NCI-H526 (cell line): ENCODE measurements around the gene GRIK1.

Experiments
- DNase-seq, 2 experiments: peaks; one replicate each; lab custom pipeline; 2025; lab: John Stamatoyannopoulos, UW

The GRIK1 gene

DNA sequence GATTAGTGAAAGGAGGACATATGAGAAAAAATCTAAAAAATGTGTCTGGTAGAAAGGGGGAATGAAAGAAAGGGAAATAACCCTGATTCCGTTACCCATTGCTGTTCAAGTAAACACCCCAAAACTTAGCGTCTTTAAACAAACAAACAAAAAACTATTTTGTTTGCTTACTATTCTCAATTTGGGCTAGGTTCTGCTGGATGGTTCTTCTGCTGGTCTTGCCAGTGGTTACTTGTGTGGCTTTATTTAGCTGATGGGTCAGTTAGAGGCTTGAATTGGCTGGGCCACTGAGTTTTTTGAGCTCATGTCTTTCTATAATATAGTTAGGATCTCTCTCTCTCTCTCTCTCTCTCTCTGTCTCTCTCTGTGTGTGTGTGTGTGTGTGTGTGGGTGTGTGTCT, 112.1 kb downstream of the GRIK1 start:
- no peak for DNase-seq

- DNase-seq, result no peak
These were observed 112.6 kb downstream of the GRIK1 start for GRCh38 chr21:29827236-29827635.

DNA sequence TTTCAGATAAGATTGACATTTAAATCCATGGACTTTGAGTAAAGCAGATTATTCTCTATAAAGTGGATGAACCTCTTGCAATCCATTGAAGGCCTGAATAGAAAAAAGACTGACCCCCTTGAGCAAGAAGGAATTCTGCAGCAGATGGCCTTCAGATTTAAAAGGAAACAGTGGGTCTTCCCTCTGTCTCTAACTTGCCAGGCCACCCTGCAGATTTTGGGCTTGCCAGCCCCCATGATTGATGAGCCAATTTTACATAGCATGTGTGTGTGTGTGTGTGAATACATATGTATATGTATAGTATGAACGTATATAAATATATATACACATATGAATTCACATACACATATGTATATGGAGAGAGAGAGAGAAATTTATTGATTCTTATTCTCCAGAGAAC, 113.4 kb downstream of the GRIK1 start:
- no peak for DNase-seq

- no peak for DNase-seq
These were observed 113.9 kb downstream of the GRIK1 start for GRCh38 chr21:29825936-29826335.

- no peak for DNase-seq
These were observed 114.5 kb downstream of the GRIK1 start for GRCh38 chr21:29825345-29825744.

GRCh38 chr21:29822064-29822463, 117.7 kb downstream of the GRIK1 start:
- DNase-seq, result no peak

DNA sequence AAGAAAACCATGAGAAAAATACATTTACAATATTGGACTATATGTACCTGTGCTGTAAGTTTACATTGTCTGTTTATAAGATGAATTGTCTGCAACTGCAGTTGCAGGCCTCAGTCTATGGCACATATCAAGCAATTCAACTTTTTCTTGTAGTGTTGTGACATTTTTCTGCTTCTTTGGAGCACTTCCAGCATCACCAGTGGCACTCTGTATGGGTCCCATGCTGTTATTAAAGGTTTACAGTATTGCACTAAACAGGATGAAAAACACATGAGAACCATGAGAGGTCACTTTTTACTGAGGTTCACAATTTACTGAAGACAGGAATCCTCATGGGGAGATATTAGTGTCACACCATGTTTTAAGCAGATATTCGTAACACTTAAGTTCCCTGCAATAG, 118.6 kb downstream of the GRIK1 start:
- no peak for DNase-seq

DNA sequence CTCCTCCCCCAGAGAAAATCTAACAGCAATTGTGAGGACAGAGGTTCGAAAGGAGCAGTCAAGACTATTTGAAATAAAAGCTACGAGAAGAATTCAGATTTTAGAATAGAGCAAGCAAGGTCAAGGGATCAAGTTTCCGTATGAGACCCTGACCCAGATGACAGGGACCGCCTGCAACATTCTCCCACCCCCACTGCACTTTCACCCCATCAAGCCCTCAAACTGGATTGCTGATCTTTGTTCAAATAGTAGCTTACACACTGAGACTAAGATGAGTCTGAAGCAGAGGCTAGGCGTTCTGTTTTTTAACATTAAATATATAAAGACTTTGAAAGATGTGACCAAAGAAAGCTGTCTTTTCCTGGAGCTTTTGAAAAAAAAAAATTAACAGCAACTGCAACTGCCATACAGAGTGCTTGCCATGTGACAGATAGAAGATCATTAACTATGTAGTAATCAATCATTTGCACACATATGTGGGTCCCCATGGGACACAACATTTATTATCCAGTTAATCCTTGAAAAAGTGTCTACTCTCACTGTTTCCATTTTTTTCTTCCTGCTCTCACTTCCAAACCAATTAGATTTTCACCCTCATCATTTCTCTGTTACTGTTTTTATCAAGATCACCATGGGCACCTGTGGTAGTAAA, 120.0 kb downstream of the GRIK1 start:
- DNase-seq, result no peak

DNA sequence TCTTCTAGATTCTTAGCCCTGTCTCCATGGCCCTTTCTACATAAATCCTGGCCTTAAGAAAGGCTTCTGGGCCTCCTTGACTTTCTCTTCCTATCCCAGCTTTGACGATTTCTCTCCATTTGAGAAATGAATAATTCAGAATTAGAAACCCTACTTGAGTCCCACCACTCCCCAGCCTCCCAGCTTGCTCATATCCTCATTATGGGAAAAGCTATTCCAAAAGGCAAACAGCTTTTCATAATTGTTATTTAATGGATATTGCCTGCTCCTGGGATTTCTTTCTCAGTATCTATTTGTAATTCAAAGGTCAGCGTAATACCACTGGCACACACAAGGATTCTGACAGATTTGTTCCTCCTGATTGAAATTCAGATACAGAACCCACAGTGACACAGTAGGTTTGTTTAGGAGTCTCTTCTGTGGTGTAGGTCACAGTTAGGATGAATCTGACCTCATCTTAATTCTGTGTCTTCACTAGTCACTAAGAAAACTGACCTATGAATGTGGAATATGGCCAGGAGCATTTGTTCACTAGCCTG, 121.3 kb downstream of the GRIK1 start:
- no peak for DNase-seq

GRCh38 chr21:29817450-29817849, 122.3 kb downstream of the GRIK1 start:
- no peak for DNase-seq

- no peak for DNase-seq
These were observed 126.8 kb downstream of the GRIK1 start for GRCh38 chr21:29812947-29813346.

GRCh38 chr21:29810871-29811270, 128.9 kb downstream of the GRIK1 start:
- DNase-seq, result no peak

DNA sequence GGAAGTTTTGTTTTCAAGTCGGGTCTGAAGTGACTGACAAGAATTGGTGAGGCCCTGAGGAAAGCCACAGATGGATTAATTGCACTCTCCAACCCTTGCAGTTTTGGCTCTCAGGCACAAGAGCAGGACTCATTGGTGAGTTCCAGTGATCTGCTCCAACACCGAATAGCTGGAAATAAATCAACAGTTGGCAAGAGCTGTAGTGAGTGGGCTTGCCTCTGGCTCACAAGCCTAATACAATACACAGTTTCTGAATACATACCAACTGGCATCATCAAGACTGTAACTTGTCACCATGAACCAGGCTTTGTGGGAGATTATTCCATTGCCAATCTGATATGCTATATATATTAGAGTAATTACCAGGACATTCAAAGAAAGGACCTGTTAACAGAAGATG, 131.6 kb downstream of the GRIK1 start:
- no peak for DNase-seq

DNA sequence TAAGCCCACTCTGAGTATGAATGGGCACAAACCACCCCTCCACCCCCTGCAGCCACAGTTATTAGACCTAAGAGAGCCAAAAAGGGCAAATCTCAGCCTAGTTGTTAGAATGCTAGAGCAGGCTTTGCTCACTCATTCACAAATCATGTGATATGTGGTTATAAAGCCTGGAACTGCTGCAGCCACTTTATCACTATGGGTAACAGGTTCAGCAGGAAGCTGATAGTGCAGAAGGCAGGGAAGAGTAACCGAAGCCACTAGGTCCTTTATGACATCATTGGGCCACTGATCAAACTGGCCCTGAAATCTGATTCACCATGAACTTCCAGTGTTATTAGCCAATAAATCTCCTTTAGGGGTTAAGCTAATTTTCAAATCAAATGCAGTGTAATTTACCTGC, 134.7 kb downstream of the GRIK1 start:
- no peak for DNase-seq

DNA sequence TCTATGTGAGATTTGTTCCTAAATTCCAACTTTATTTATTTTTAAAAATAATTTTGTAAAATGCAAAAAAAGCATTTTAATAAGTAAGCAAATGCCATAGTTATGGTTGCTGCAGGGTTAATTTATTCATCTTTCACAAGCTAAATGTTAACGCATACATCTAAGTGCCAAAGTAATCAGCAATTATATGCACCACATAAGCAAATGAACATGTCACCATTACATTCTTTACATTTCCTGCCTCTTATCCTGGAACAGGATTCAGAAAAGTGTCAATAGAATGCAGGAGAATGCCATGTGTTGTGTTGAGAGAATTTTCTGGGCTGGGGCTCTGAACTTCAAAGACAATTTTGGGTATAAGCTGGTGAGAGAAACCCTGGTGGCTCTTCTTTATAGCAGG, 136.6 kb downstream of the GRIK1 start:
- DNase-seq, result no peak

DNA sequence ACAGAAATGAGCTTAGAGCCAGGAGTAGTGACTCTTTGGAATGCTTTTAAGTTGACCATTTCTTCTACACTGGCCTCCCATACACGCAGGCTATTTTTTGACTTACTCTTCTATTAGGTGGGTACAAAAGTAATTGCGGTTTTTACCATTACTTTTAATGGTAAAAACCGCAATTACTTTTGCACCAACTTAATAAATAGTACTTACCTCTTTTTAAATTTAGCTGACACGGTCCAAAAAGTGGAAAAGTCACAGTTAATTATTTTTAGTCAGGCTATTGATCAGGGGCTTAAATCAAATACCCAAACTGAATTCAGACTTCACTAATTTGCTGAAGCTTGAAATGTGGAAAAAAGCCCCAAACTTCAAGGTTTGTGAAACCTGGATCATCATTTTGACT, 138.7 kb downstream of the GRIK1 start:
- DNase-seq, result no peak

- DNase-seq, result no peak
These were observed 139.7 kb downstream of the GRIK1 start for GRCh38 chr21:29800056-29800455.

DNA sequence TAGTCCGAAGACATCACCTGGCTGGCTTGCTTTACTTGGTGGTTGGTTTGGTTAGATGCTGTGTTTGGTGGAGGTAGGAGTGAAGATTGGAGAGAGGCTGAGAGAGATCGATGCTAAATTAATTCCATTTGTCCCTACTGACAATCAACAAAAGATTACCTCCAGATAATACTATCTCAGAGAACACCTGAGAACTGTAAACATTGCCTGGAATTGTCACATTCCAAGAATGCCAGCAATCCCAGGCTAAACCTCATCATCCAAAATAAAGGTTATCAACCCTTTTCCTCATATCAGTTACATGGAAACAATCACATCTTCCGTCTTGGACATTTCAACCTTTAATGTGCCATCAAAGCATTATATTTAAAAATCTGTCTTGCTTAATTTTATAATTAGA, 141.0 kb downstream of the GRIK1 start:
- DNase-seq, result no peak

- DNase-seq, result no peak
These were observed 142.6 kb downstream of the GRIK1 start for GRCh38 chr21:29797155-29797554.

GRCh38 chr21:29793712-29794111, 146.1 kb downstream of the GRIK1 start:
- no peak for DNase-seq

- no peak for DNase-seq
These were observed 150.4 kb downstream of the GRIK1 start for GRCh38 chr21:29789393-29789792.

GRCh38 chr21:29788752-29789151, 151.0 kb downstream of the GRIK1 start:
- DNase-seq, result no peak

DNA sequence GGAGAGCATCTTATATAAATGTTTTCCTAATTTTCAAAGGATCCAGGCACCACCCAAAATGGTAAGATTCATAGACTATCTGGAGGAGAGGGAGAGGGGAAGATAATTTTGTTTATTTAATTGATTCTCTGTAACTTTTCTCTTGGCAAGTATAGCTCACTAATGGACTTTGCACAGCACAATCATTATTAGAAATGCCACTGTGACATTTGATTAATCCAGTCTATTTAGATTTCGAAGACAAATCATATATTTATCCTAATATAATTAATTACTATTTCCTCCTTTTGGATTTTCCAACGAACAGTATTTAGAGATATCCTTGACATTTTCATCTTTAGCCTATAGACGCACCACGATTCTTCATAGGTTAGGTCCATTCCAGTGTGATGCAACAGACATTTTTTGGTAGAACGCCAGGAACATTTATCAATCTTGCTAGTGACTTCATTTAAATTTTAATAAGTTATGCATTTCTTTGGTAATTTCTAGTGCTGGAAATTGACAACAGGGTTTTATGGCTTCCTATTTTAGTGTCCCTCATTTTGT, 152.4 kb downstream of the GRIK1 start:
- no peak for DNase-seq
